ACC112 (cell line): ENCODE data around the gene SCN4A.
"Not testable (repeated sequence)": the region's sequence is repeated elsewhere in the genome, so short reads cannot be mapped to it uniquely, and the experiment has no call there.

Experiments
- H2AFZ ChIP-seq: fragments of 200-600 bp; sonication (generic); one replicate; pipeline ENCODE4 v1.6.0; 2017; ENCODE audit warnings: antibody characterized with exemption, low read length; ENCODE audit not compliant: unreplicated experiment
- H3K27ac ChIP-seq: fragments of 200-600 bp; sonication (generic); 2 replicates; pipeline ENCODE4 v1.5.1; 2014; ENCODE audit warnings: low read depth, mild to moderate bottlenecking, antibody characterized with exemption, low read length, moderate library complexity
- H3K27me3 ChIP-seq: fragments of 200-600 bp; sonication (generic); 2 replicates; pipeline ENCODE4 v1.6.1; 2014; ENCODE audit warnings: mild to moderate bottlenecking, antibody characterized with exemption, low read length, moderate library complexity, mixed read lengths; ENCODE audit not compliant: insufficient read depth
- H3K36me3 ChIP-seq: fragments of 200-600 bp; sonication (generic); 2 replicates; pipeline ENCODE4 v1.6.1; 2016; ENCODE audit warnings: mild to moderate bottlenecking, antibody characterized with exemption, low read length, moderate library complexity, mixed read lengths; ENCODE audit not compliant: insufficient read depth
- H3K4me1 ChIP-seq: fragments of 200-600 bp; sonication (generic); one replicate; pipeline ENCODE4 v1.6.1; 2016; ENCODE audit warnings: low read length, mixed read lengths; ENCODE audit not compliant: insufficient read depth, unreplicated experiment, control insufficient read depth
- H3K4me3 ChIP-seq: fragments of 200-600 bp; sonication (generic); 2 replicates; pipeline ENCODE4 v1.5.1; 2014; ENCODE audit warnings: mild to moderate bottlenecking, low read depth, low read length
- H3K79me2 ChIP-seq: fragments of 200-600 bp; sonication (generic); one replicate; pipeline ENCODE4 v1.6.0; 2016; ENCODE audit warnings: low read length; ENCODE audit not compliant: control insufficient read depth, unreplicated experiment, insufficient read depth

Gene SCN4A

DNA sequence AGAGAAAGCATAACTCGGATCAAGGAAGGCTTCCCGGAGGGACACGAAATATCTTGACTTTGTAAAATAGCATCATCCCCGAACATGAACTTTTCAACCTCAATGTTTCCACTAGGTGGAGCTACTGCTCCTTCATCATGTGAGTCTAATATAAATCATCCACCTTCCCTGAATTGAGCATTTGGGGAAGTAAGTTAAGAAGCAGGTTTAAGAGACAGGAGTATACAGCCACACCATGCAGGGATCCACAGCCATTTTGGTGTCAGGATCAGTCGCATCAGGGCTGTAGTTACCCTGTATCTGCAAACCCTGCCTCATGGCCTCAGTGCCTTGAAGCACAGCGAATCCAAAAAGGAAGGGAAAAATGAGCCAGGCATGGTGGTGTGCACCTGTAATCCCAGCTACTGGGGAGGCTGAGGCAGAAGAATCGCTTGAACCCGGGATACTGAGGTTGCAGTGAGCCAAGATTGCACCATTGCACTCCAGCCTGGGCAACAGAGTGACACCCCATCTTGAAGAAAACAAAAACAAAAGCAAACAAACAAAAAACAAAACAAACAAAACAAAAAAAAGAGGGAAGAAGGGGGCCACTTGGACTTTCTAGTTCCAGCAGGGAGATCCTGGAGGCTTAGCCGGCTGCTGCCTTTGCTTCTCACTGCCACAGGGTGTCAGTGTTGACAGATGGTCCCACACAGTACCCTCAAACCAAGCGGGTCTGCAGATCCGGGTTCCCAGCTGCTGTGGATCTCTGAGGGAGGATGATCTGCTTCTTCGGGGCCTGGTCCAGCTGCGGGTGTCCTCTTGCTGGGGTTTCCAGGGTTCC, 83.5 kb downstream of the SCN4A start:
- not testable (repeated sequence) for H2AFZ ChIP-seq

More for the DNA sequence above, 83.5 kb downstream of the SCN4A start:
- not testable (repeated sequence) for H3K4me1 ChIP-seq, H3K27ac ChIP-seq, H3K79me2 ChIP-seq, H3K27me3 ChIP-seq, H3K4me3 ChIP-seq, H3K36me3 ChIP-seq
